Smooth muscle cell (in vitro differentiated cells): ENCODE measurements around the gene SRP14. TPM values are rescaled to one million over a fixed set of nuclear protein-coding genes. Genes with fewer than 3 reads are reported as not detected.

ENCODE experiments used
- DNase-seq: peaks from one replicate; lab custom pipeline; 2025; ENCODE audit not compliant: unreplicated experiment; lab: John Stamatoyannopoulos, UW
- H2AFZ ChIP-seq: fragments of 200-600 bp; sonication (generic); 2 replicates; pipeline ENCODE4 v1.6.0; 2016; ENCODE audit warnings: antibody characterized with exemption, low read depth, mild to moderate bottlenecking
- H3F3A ChIP-seq: fragments of 200-600 bp; sonication (generic); 2 replicates; pipeline ENCODE4 v1.6.0; 2017; ENCODE audit warnings: antibody characterized with exemption, low read depth
- H3K27ac ChIP-seq: fragments of 200-600 bp; sonication (generic); 2 replicates; pipeline ENCODE4 v1.5.1; 2016; ENCODE audit warnings: low read depth, mild to moderate bottlenecking
- H3K27me3 ChIP-seq: fragments of 200-600 bp; sonication (generic); 2 replicates; pipeline ENCODE4 v1.6.1; 2016; ENCODE audit warnings: low read depth, mild to moderate bottlenecking
- H3K36me3 ChIP-seq: fragments of 200-600 bp; sonication (generic); 2 replicates; pipeline ENCODE4 v1.5.1; 2016; ENCODE audit warnings: low read depth
- H3K4me1 ChIP-seq: fragments of 200-600 bp; sonication (generic); 2 replicates; pipeline ENCODE4 v1.5.1; 2016; ENCODE audit warnings: low read depth
- H3K4me2 ChIP-seq: fragments of 200-600 bp; sonication (generic); 2 replicates; pipeline ENCODE4 v1.6.0; 2016; ENCODE audit warnings: mild to moderate bottlenecking
- H3K4me3 ChIP-seq: fragments of 200-600 bp; sonication (generic); 2 replicates; pipeline ENCODE4 v1.5.1; 2016; ENCODE audit warnings: mild to moderate bottlenecking
- H3K79me2 ChIP-seq: fragments of 200-600 bp; sonication (generic); 2 replicates; pipeline ENCODE4 v1.6.0; 2016; ENCODE audit warnings: low read depth, mild to moderate bottlenecking
- H3K9ac ChIP-seq: fragments of 200-600 bp; sonication (generic); 2 replicates; pipeline ENCODE4 v1.6.0; 2016; ENCODE audit warnings: low read depth
- H3K9me3 ChIP-seq: fragments of 200-600 bp; sonication (generic); replicated peaks from 2 replicates; pipeline ENCODE4 v1.5.1; 2016; ENCODE audit warnings: low read depth
- H4K20me1 ChIP-seq: fragments of 200-600 bp; sonication (generic); 2 replicates; pipeline ENCODE4 v1.6.0; 2016; ENCODE audit warnings: low read depth
- CTCF ChIP-seq: fragments of 200-600 bp; sonication (generic); IDR thresholded peaks from 2 replicates; pipeline ENCODE4 v1.5.1; 2017; ENCODE audit warnings: borderline replicate concordance, mild to moderate bottlenecking, antibody characterized with exemption; ENCODE audit not compliant: insufficient read depth, poor library complexity, severe bottlenecking
- WGBS: methylation state at CpG from one replicate; pipeline ENCODE4 v1.1.7; 2016; ENCODE audit warnings: low lambda C conversion rate; 5-methylcytosine and 5-hydroxymethylcytosine counted together
- polyA plus RNA-seq: library from polyadenylated mRNA; unstranded; fragments of >200 nt; fragmentation: Nextera tagmentation; extraction: Ambion mirVana; gene quantifications from 2 replicates; pipeline ENCODE4 v1.2.1, GENCODE V29; 2016
- total RNA-seq: library from RNA; depleted of rRNA; stranded (reverse); fragments of >200 nt; gene quantifications from 2 replicates; pipeline ENCODE4 v1.2.3, GENCODE V29; 2014

Gene SRP14
- total and polyA plus RNA-seq, 2 experiments from 2014 or later = 307 to 726 TPM

DNA sequence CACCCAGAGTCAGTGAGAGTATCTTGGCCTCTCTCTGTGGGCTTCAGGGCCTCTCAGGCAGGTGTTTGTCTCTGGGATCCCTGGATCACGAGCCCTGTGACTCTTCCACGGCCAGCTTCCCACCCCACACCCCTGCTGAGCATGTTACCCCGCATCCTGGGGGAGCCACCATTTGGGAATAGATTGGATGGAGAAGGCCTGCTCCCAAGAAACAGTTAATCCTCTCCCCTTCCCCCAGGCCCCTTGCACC is 15.5 kb upstream of the SRP14 start:
- no peak overlapping the region for H3K4me3 ChIP-seq
- H3K36me3 ChIP-seq = no peaks in the 10 kb centered on the region
- no peak for DNase-seq
- H3K27ac ChIP-seq = no peak overlapping the region
- no peaks in the 10 kb centered on the region for H3K79me2 ChIP-seq
- no peaks in the 10 kb centered on the region for H4K20me1 ChIP-seq
- H3K9ac ChIP-seq = no peak overlapping the region
- no peaks in the 10 kb centered on the region for H3K27me3 ChIP-seq
- peaks cover 4% of the 10 kb centered on the region for H3K4me1 ChIP-seq
- no peak overlapping the region for H3K4me2 ChIP-seq
- peaks cover 5% of the 10 kb centered on the region for H3F3A ChIP-seq
- no peaks in the 10 kb centered on the region for H3K9me3 ChIP-seq
- no peak overlapping the region for H2AFZ ChIP-seq
- no peak for TF ChIP-seq CTCF
- WGBS = 95% methylated on average over 3 of the region's 3 CpGs

GRCh38 chr15:40053831-40054604 is 15.0 kb upstream of the SRP14 start:
- no peaks in the 10 kb centered on the region for H4K20me1 ChIP-seq
- H3K4me1 ChIP-seq = peaks cover 4% of the 10 kb centered on the region
- no peak overlapping the region for H3K4me3 ChIP-seq
- H3K4me2 ChIP-seq = no peak overlapping the region
- H3K79me2 ChIP-seq = no peaks in the 10 kb centered on the region
- H3K9ac ChIP-seq = no peak overlapping the region
- no peaks in the 10 kb centered on the region for H3K9me3 ChIP-seq
- H2AFZ ChIP-seq = no peak overlapping the region
- 90% methylated on average over 14 of the region's 14 CpGs for WGBS
- no peak overlapping the region for H3K27ac ChIP-seq
- DNase-seq = no peak
- H3F3A ChIP-seq = peaks cover 5% of the 10 kb centered on the region
- TF ChIP-seq CTCF = no peak
- no peaks in the 10 kb centered on the region for H3K27me3 ChIP-seq
- no peaks in the 10 kb centered on the region for H3K36me3 ChIP-seq

GRCh38 chr15:40053079-40053830 is 14.3 kb upstream of the SRP14 start:
- no peaks in the 10 kb centered on the region for H3K36me3 ChIP-seq
- no peak overlapping the region for H3K9ac ChIP-seq
- TF ChIP-seq CTCF = no peak
- no peaks in the 10 kb centered on the region for H4K20me1 ChIP-seq
- no peak overlapping the region for H3K4me2 ChIP-seq
- H3F3A ChIP-seq = peaks cover 5% of the 10 kb centered on the region
- H3K27me3 ChIP-seq = no peaks in the 10 kb centered on the region
- H3K27ac ChIP-seq = no peak overlapping the region
- 47% methylated on average over 12 of the region's 12 CpGs for WGBS
- H3K4me3 ChIP-seq = no peak overlapping the region
- H3K9me3 ChIP-seq = no peaks in the 10 kb centered on the region
- no peaks in the 10 kb centered on the region for H3K79me2 ChIP-seq
- no peak for DNase-seq
- no peak overlapping the region for H2AFZ ChIP-seq
- H3K4me1 ChIP-seq = peaks cover 4% of the 10 kb centered on the region
